Measurements from ENCODE around the gene ADAMTSL2.

- TF ChIP-seq CTCF (IDR thresholded peaks at IDR 0.05), result no peak
- no peak for TF ChIP-seq POLR2A (IDR thresholded peaks at IDR 0.05)
Observed at GRCh38 chr9:133534346-133535291, at the start of gene ADAMTSL2.
